Measurements from ENCODE around the gene PCDHGA12.
"Not testable (repeated sequence)": the region's sequence is repeated elsewhere in the genome, so short reads cannot be mapped to it uniquely, and the experiment has no call there.

PCDHGA12 gene

GRCh38 chr5:141407790-141408505 is 22.4 kb upstream of the PCDHGA12 start, which contains the start of gene PCDHGB6:
Gene PCDHGB6, plus strand, starts transcription at chr5:141408021. Its CDS starts 182 bp downstream, at chr5:141408203.
- DNase-seq (ENCODE audit: low read depth), result not testable (repeated sequence)

GRCh38 chr5:141409598-141410306 is 20.6 kb upstream of the PCDHGA12 start:
- DNase-seq (ENCODE audit: low read depth), result no peak

- DNase-seq (ENCODE audit: low read depth), result no peak
Observed at GRCh38 chr5:141411575-141411974, 18.7 kb upstream of the PCDHGA12 start.

GRCh38 chr5:141412854-141413539 is 17.3 kb upstream of the PCDHGA12 start, which contains the start of gene PCDHGA10:
Gene PCDHGA10, plus strand, starts transcription at chr5:141412987. Its CDS starts 189 bp downstream, at chr5:141413176.
- peak; percentile 38 for DNase-seq (ENCODE audit: low read depth)

- DNase-seq (ENCODE audit: low read depth), result no peak
Observed at GRCh38 chr5:141413540-141414069, 16.7 kb upstream of the PCDHGA12 start.

- not testable (repeated sequence) for DNase-seq (ENCODE audit: low read depth)
Observed at GRCh38 chr5:141414548-141415274, 15.6 kb upstream of the PCDHGA12 start.

- not testable (repeated sequence) for DNase-seq (ENCODE audit: low read depth)
Observed at GRCh38 chr5:141415275-141415618, 15.1 kb upstream of the PCDHGA12 start.

GRCh38 chr5:141417494-141418172 is 12.7 kb upstream of the PCDHGA12 start, which contains the start of gene PCDHGB7:
Gene PCDHGB7, plus strand, starts transcription at chr5:141417677. Its CDS starts 183 bp downstream, at chr5:141417860.
- DNase-seq (ENCODE audit: low read depth), result peak; percentile 19

GRCh38 chr5:141419074-141419880 is 11.0 kb upstream of the PCDHGA12 start:
- no peak for DNase-seq (ENCODE audit: low read depth)

- peak; percentile 22 for DNase-seq (ENCODE audit: low read depth)
Observed at GRCh38 chr5:141420855-141421488, 9.3 kb upstream of the PCDHGA12 start, which contains the start of gene PCDHGA11. Gene PCDHGA11, plus strand, starts transcription at chr5:141421051. Its CDS starts 177 bp downstream, at chr5:141421228.

GRCh38 chr5:141421489-141421855 is 8.8 kb upstream of the PCDHGA12 start:
- no peak for DNase-seq (ENCODE audit: low read depth)

GRCh38 chr5:141422742-141423291 is 7.5 kb upstream of the PCDHGA12 start:
- DNase-seq (ENCODE audit: low read depth), result no peak

GRCh38 chr5:141427783-141428426 is 2.4 kb upstream of the PCDHGA12 start:
- no peak for DNase-seq (ENCODE audit: low read depth)

- DNase-seq (ENCODE audit: low read depth), result no peak
Observed at GRCh38 chr5:141431286-141431685, 979 bp downstream of the PCDHGA12 start.

GRCh38 chr5:141432308-141432707 is 2.0 kb downstream of the PCDHGA12 start:
- not testable (repeated sequence) for DNase-seq (ENCODE audit: low read depth)

- not testable (repeated sequence) for DNase-seq (ENCODE audit: low read depth)
Observed at GRCh38 chr5:141432726-141433125, 2.4 kb downstream of the PCDHGA12 start.

- DNase-seq (ENCODE audit: low read depth), result no peak
Observed at GRCh38 chr5:141434006-141434405, 3.7 kb downstream of the PCDHGA12 start.

GRCh38 chr5:141437221-141437620 is 6.9 kb downstream of the PCDHGA12 start:
- no peak for DNase-seq (ENCODE audit: low read depth)

All from activated T-cell treated with anti-CD3 and anti-CD28 coated beads for 1 hour (primary cell).